Activated T-helper 1 cell treated with anti-CD3 and anti-CD28 coated beads, Interleukin-2, amount 50 U/mL, for 16 hours (primary cell): ENCODE results near the gene OGA.

Experiments used
- DNase-seq, 2 donors: peaks; one replicate each; pipeline ENCODE4 v3.0.0-alpha.2; 2020; ENCODE audit warnings: low read depth in 1 of 2, low spot score in 1 of 2

Gene OGA

GRCh38 chr10:101761226-101761625, 57.0 kb downstream of the OGA start:
- DNase-seq, result no peak

- DNase-seq, result no peak
Measured at GRCh38 chr10:101760510-101760909, 57.7 kb downstream of the OGA start.

- DNase-seq, result no peak
Measured at GRCh38 chr10:101759309-101760247, 58.7 kb downstream of the OGA start.

DNA sequence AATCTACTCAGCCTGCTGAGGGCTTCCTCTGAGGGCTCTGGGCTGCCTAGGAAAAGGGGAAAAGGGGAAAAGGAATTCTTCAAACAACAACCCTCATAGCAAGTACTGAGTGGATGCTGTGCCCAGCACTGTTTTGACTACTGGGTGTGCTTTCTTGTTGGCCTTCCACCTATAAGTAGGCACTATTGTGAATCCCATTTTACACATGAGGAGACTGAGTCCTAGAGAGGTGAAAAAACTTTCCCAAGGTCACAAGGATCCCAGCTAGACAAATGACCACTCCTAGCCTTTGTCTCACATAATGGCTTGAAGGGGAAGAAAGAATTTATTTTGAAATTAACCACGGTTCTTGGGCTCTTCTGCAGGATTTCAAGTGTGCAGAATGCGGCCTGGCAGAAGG, 59.4 kb downstream of the OGA start:
- no peak for DNase-seq

GRCh38 chr10:101752241-101752640, 66.0 kb downstream of the OGA start:
- no peak for DNase-seq

DNA sequence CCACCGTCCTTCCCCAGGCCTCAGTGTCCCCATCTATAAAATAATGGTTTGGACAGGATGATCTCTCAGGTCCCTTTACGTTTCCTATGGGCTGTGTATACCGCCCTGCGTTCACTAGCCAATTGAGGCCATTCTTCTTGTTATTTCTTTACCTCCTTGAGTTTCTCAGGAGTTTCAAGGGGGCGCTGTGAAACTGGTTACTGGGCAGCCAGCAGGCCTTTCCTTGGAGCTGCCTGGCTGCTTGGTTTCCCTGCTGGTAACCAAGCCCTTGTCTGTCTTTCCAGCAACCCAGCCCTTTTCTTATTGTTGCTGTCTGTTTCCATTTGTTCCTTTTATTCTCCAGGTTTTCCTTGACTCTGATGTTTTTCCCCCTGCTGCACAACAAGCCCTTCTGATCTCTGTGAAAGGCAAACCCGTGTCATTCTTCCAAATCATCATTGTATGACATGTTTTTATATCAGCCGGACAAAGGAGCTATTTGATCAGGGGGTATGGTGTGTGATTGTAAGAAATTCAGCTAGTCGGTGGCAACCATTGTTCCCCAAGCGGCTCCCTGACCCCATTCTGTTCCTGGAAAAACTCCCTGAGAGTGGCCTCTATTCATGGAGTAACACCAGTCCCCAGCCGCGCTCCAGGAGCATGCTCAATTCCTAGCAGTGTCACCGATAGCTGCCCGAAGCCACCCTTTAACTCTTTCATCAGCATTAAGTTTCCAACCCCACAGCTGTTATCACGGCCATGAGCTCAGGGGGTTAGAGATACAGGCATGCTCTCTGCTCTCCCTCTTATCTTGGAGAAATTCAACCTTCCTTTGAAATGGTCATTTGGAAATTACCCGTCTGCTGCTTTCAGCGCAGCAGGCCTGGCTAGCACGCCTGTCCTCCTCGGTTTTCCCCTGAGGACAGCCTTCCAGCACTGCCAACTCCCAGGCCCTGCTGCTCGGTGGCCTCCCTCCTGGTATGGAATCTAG, 68.9 kb downstream of the OGA start:
- DNase-seq, result no peak

GRCh38 chr10:101748496-101748895, 69.7 kb downstream of the OGA start:
- no peak for DNase-seq

DNA sequence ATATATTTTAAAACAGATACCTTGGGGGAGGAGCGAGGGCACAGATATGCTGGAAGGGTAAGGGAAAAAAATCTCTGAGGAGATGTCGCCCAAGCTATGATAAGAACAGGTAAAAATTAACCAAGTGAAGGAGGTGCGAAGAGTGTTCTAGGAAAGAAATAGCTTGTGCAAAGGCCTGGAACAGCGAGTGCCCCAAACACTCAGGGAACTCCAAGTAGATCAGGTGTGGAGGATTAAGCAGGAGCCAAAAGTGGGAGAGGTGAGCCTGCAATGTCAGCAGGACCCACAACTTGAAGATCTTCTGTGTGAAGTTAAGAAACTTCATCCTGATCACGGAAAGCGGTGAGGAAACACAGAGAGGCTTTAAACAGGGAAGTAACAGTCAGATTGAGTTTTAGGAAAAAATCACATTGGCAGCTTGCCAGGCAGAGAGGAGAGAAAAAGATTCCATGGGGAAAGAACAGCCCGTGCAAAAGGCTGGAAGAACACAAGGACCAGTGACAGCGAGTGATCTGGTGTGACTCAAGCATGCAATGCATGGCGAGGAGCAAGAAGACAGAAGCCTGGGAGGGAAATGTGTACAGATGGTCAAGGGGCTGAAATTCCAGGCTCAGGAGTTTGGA, 73.1 kb downstream of the OGA start:
- DNase-seq, result no peak

DNA sequence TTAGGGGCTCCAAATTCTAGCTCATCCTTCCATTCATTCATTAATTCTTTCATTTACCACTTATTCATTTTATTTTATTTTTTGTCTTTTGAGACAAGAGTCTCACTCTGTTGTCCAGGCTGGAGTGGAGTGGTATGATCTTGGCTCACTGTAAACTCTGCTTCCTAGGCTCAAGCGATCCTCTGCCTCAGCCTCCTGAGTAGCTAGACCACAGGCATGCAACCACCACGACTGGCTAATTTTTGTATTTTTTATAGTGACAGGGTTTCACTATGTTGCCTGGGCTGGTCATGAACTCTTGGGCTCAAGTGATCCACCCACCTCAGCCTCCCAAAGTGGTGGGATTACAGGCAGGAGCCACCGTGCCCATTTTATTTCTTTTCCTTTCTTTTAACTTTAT, 74.0 kb downstream of the OGA start:
- no peak for DNase-seq

GRCh38 chr10:101741938-101742337, 76.3 kb downstream of the OGA start:
- DNase-seq, result no peak

DNA sequence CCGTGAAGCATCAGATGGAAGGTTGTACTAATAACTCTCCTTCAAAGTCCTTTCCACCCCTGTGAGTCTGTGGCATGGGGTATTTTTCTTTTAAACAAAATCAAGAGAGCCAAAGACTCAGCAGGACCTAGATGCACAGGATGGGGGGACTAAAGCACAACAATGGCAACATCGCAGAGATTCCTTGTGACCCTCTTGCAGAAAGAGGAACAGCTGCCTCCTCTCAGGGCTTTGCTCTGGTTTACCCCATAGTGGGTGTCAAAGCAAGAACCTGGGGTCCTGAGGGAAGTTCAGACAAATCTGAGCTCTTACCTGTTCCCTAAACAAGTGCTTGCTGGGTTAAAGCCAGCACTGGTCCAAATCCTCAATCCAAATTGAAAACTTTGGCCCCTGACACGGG, 81.6 kb downstream of the OGA start:
- no peak for DNase-seq
